SH-SY5Y (cell line): ENCODE results near the gene COMMD9.

Experiments
- GATA2 ChIP-seq: IDR thresholded peaks from 2 replicates; pipeline ENCODE4 v1.6.1; 2011; ENCODE audit warnings: mild to moderate bottlenecking, low read depth, low read length
- GATA3 ChIP-seq: IDR thresholded peaks from 2 replicates; pipeline ENCODE4 v1.6.1; 2011; ENCODE audit warnings: low read depth, mild to moderate bottlenecking, low read length, moderate library complexity

DNA sequence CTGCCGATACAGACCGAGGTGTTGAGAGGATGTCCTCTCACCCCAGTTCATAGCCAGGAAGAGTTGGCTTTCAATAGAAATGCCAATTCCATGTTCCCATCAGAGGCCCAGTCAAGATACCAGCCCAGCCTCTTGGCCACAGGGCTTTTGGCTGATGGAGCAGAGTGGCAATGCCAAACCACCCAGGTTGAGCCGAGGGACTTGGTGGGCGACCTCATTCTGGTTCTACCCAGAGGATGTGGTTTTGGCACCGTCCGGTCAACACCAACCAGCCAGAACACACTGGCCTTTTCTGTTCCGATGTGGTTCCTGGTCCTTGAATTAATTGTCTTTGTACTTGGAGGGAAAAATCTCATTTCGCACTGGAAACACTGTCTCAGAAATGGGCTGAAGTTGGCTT, 60.5 kb downstream of the COMMD9 start:
- TF ChIP-seq GATA2 = no peak
- TF ChIP-seq GATA3 = no peak
